ENCODE results near the gene PAIP2.
A peak's percentile ranks its signal among the peaks of the same experiment; 100 is the strongest.

The PAIP2 gene

DNA sequence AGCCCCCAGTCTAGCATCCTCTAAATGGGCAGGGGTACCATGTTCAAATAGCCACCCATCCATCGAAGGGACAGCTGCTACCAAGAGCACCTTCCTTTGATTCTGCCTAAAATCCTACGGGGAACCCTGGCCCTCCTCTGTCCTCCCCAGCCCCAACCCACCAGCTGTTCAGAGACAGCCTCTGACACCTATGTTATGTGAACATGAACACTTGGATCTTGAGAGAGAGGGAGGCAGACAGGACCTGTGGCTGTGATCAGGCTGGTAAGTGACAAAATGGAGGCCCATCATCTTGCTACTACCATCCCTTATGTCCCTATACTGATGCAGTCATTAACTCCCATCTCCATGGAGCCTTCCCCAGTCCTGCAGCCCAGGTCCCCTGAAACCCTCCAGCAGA lies 33.3 kb downstream of the PAIP2 start:
- Histone ChIP-seq H3K4me3 (ENCODE audit: low read depth, low read length) (no peak overlapping the region), H3K36me3 (peaks cover 16% of the 10 kb centered on the region), H3K9me3 (no peaks in the 10 kb centered on the region), H3K27me3 (no peaks in the 10 kb centered on the region), H3K4me1 (no peaks in the 10 kb centered on the region)
- TF ChIP-seq, protein P1, sequence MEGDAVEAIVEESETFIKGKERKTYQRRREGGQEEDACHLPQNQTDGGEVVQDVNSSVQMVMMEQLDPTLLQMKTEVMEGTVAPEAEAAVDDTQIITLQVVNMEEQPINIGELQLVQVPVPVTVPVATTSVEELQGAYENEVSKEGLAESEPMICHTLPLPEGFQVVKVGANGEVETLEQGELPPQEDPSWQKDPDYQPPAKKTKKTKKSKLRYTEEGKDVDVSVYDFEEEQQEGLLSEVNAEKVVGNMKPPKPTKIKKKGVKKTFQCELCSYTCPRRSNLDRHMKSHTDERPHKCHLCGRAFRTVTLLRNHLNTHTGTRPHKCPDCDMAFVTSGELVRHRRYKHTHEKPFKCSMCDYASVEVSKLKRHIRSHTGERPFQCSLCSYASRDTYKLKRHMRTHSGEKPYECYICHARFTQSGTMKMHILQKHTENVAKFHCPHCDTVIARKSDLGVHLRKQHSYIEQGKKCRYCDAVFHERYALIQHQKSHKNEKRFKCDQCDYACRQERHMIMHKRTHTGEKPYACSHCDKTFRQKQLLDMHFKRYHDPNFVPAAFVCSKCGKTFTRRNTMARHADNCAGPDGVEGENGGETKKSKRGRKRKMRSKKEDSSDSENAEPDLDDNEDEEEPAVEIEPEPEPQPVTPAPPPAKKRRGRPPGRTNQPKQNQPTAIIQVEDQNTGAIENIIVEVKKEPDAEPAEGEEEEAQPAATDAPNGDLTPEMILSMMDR (IDR thresholded peaks at IDR 0.05; ENCODE audit: low read depth, low read length): 0 out of 2 replicates have a peak, but pooled peaks have one; percentile 3
- no peak for DNase-seq

DNA sequence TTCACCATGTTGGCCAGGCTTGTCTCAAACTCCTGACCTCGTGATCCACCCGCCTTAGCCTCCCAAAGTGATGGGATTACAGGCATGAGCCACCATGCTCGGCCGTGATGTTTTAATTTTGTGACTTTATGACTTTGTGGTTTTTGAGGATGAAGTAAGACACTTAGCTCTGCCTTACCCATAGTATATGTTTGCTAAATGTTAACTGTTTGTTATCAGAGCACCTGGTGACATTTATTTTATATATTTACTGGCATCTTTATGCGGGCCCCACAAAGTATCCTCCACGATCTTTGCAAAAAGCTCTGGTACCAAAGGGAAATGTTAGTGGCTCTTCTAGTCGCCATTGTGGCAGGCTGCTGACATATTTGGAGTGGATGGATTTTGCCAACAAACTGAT lies 34.7 kb downstream of the PAIP2 start:
- Histone ChIP-seq H3K4me3 (ENCODE audit: low read depth, low read length) (no peak overlapping the region), H3K36me3 (peaks cover 13% of the 10 kb centered on the region), H3K27me3 (no peaks in the 10 kb centered on the region), H3K9me3 (no peaks in the 10 kb centered on the region), H3K4me1 (no peaks in the 10 kb centered on the region)
- TF ChIP-seq, protein P1 (IDR thresholded peaks at IDR 0.05; ENCODE audit: low read depth, low read length): no peak
- DNase-seq: no peak

GRCh38 chr5:139377226-139377625 lies 35.6 kb downstream of the PAIP2 start:
- H3K27me3 ChIP-seq: no peaks in the 10 kb centered on the region
- H3K36me3 ChIP-seq: peaks cover 6% of the 10 kb centered on the region
- H3K4me3 ChIP-seq (ENCODE audit: low read depth, low read length): no peak overlapping the region
- no peak for DNase-seq
- H3K4me1 ChIP-seq: no peaks in the 10 kb centered on the region
- H3K9me3 ChIP-seq: no peaks in the 10 kb centered on the region
- TF ChIP-seq, protein P1 (IDR thresholded peaks at IDR 0.05; ENCODE audit: low read depth, low read length): no peak

- DNase-seq: no peak
- Histone ChIP-seq H3K27me3 (no peaks in the 10 kb centered on the region), H3K36me3 (no peaks in the 10 kb centered on the region; the same call in 1 of the 2 replicates), H3K9me3 (no peaks in the 10 kb centered on the region), H3K4me1 (peaks cover 6% of the 10 kb centered on the region), H3K4me3 (ENCODE audit: low read depth, low read length) (no peak overlapping the region)
- TF ChIP-seq, protein P1 (IDR thresholded peaks at IDR 0.05; ENCODE audit: low read depth, low read length): no peak
Measured at GRCh38 chr5:139378101-139378825, 36.6 kb downstream of the PAIP2 start.

GRCh38 chr5:139378941-139379361 lies 37.3 kb downstream of the PAIP2 start:
- no peaks in the 10 kb centered on the region for H3K9me3 ChIP-seq
- no peak for DNase-seq
- peaks cover 11% of the 10 kb centered on the region for H3K4me1 ChIP-seq
- H3K4me3 ChIP-seq (ENCODE audit: low read depth, low read length): no peak overlapping the region
- H3K27me3 ChIP-seq: no peaks in the 10 kb centered on the region
- TF ChIP-seq, protein P1 (IDR thresholded peaks at IDR 0.05; ENCODE audit: low read depth, low read length): no peak
- H3K36me3 ChIP-seq: no peaks in the 10 kb centered on the region

GRCh38 chr5:139379626-139380449 lies 38.2 kb downstream of the PAIP2 start:
- Histone ChIP-seq H3K4me1 (peaks cover 11% of the 10 kb centered on the region), H3K27me3 (no peaks in the 10 kb centered on the region), H3K4me3 (ENCODE audit: low read depth, low read length) (no peak overlapping the region), H3K36me3 (no peaks in the 10 kb centered on the region), H3K9me3 (no peaks in the 10 kb centered on the region)
- no peak for DNase-seq
- TF ChIP-seq, protein P1 (IDR thresholded peaks at IDR 0.05; ENCODE audit: low read depth, low read length): no peak

Measured in BE2C (cell line).